ENCODE data around the gene CPM.
"Not testable (repeated sequence)": the region's sequence is repeated elsewhere in the genome, so short reads cannot be mapped to it uniquely, and the experiment has no call there.

The CPM gene

DNA sequence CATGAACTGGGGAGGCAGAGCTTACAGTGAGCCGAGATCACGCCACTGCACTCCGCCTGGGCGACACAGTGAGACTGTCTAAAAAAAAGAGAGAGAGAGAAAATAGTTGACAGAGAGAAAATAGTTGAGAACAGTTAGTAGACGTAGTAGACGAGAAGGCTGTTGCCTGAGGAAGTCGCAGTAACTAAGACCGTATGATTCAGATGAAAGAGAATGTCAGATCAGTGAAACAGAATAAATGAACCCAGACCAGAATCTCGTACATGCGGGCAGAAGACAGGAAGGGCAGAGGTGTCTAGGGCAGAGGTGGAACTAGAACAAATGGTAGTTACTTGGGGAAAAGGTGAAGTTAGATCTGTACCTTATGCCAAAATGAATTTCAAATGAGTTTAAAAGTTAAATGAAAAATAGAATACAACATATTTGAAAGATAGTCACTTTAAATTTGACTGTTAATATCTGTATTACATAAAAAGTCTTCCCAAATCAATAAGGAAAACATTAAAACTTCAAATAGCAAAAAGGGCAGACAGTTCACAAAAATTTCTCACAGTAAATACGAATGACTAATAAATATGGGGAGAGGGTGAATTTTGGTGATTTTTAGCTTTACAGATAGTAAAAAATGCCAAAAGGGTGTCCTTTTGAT lies 107.3 kb downstream of the CPM start:
- no peak for DNase-seq (ENCODE audit: low spot score)

GRCh38 chr12:68824597-68825250 lies 108.2 kb downstream of the CPM start:
- no peak for DNase-seq (ENCODE audit: low spot score)

- DNase-seq (ENCODE audit: low spot score) = no peak
Measured at GRCh38 chr12:68824131-68824530, 108.8 kb downstream of the CPM start.

DNA sequence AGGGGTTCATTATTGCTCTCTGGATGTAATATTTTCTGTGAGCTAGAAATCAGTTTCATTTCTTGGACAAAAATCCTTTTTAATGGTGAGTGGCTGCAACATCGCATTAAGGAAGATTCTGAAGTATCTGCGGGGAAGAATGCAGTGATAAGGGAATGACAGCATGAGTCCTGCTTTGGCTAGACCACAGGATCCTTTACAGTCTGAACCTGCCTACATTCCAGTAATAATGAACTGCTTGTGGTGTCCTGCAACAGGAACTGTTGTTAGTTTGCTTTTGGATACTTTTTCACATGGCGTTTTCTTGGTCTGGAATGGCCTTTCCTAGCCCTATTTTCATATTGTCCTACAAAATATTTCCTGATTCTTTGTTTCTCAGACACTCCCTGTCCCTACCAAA lies 109.3 kb downstream of the CPM start:
- no peak for DNase-seq (ENCODE audit: low spot score)

- DNase-seq (ENCODE audit: low spot score) = no peak
Measured at GRCh38 chr12:68821357-68822188, 111.4 kb downstream of the CPM start.

GRCh38 chr12:68819481-68819880 lies 113.5 kb downstream of the CPM start:
- DNase-seq (ENCODE audit: low spot score) = not testable (repeated sequence)

GRCh38 chr12:68815928-68816800 lies 116.8 kb downstream of the CPM start:
- DNase-seq (ENCODE audit: low spot score) = no peak

- no peak for DNase-seq (ENCODE audit: low spot score)
Measured at GRCh38 chr12:68815232-68815927, 117.6 kb downstream of the CPM start.

DNA sequence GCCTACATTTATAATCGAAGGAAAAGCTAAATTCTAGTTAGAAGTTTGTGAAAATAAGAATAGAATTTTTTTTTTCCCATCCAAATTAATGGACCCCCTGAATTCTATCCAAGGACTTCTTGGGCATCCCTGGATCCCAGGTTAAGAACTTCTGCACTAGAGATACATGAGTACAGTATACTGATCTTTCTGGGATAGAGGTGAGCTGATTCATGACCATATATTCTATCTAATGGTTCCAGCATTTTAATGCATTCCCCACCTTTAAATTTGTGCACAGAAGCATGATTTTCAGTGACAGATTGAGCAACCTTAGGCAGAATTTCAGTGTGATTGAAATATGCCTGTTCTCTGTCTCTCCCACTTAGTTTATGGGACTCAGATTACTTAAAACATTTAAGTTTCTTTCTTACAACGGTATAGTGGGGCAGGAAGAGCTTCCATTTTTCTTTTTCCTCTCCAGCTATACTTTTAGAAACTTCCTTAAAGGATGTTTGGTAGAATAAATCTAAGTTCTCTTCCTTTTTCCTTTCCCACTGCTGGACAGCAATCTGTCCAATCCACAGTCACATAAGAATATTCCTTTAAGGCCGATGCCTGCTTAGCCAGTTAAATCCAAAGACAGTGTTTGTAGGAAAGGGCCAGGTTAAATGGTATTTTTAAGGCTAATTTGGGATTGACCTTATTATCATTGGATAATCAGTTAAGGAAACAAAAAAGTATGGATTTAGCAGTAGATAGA lies 118.3 kb downstream of the CPM start:
- DNase-seq (ENCODE audit: low spot score) = no peak

- no peak for DNase-seq (ENCODE audit: low spot score)
Measured at GRCh38 chr12:68813242-68813593, 119.8 kb downstream of the CPM start.

DNA sequence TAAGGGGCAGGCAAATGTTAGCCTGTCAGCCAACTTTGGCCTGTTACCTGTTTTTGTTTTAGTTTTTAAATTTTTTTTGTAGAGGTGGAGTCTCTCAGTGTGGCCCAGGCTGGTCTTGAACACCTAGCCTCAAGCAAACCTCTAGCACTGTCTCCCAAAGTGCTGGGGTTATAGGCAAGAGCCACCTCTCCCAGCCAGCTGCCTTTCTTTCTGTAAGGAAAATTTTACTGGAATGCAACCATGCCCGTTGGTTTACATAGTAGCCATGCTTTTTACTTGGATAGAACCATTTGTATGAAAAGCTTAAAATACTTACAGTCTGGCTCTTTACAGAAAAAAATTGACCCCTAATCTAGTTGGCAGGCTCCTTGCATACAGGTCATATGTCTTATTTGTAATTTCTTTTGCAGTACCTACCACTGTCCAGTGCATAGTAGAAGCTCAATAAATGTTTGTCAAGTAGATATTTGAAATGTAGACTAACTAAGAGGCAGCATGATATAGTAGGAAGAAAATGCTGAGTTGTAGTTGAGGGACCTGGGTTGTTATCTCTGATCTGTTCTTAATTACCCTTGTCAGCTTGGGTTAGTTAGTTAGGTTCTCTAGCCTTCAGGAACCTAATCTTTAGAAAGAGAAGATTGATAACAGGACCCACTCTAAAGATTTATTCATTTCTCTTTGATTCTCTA lies 120.3 kb downstream of the CPM start:
- no peak for DNase-seq (ENCODE audit: low spot score)

- not testable (repeated sequence) for DNase-seq (ENCODE audit: low spot score)
Measured at GRCh38 chr12:68811573-68811972, 121.4 kb downstream of the CPM start.

DNA sequence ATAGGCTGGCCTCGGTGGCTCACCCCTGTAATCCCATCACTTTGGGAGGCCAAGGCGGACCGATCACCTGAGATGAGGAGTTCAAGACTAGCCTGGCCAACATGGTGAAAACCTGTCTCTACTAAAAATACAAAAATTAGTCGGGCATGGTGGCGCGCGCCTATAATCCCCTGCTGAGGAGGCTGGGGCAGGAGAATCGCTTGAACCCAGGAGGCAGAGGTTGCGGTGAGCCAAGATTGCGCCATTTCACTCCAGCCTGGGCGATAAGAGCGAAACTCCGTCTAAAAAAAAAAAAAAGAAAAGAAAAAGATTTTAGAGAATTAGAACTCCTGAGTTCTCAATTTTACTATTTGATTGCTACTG lies 123.0 kb downstream of the CPM start:
- not testable (repeated sequence) for DNase-seq (ENCODE audit: low spot score)

DNA sequence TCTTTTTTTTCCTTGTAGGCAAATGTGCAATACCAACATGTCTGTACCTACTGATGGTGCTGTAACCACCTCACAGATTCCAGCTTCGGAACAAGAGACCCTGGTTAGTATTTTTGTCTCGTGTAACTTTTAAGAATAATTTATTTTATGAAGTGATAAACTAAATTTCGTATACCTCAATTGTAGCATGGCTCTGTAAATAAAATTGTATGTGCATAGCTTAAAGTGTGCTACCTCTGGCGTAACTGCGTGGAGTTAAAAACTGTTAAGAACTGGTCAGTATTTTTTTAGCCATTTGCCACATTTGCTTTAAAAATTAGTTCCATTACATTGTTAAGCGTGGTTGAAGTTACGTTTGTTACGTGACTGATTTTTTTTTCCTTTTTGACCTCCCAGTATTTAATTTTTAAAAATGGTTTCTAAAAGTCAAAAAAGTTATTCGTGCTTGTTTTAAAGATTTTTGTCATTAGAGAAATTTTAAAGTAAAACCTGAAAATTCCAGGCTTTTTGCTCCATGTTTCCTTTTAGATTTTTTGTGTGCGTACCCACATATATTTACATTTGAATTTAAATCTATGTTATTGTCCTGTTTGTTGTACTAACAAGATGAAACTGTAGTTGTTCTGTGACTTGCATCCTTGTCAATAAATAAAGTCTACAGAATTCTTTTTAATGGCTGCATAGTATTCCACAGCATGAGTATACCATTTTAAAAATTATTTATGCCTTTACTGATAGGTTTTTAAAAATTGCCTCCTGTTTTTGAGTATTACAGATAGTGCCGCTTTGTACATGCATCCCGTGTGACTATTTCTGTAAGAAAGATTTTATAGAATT lies 123.6 kb downstream of the CPM start:
- DNase-seq (ENCODE audit: low spot score) = no peak

- peak; percentile 87 for DNase-seq (ENCODE audit: low spot score)
Measured at GRCh38 chr12:68808388-68809189, 124.4 kb downstream of the CPM start.

- peak; percentile 99 for DNase-seq (ENCODE audit: low spot score)
Measured at GRCh38 chr12:68807576-68808387, 125.2 kb downstream of the CPM start, which contains the start of gene MDM2. Gene MDM2 (plus strand): TSS chr12:68808177. CDS start chr12:68808478, 301 bp downstream.

DNA sequence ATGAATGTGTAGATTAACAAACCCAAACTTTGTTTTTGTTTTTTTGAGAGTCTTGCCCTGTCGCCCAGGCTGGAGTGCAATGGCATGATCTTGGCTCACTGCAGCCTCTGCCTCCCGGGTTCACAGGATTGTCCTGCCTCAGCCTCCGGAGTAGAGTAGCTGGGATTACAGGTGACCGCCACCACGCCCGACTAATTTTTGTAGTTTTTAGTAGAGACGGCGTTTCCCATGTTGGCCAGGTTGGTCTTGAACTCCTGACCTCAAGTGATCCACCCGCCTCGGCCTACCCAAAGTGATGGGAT lies 125.7 kb downstream of the CPM start:
- DNase-seq (ENCODE audit: low spot score) = not testable (repeated sequence)

All from AG20443 (cell line).